A549 treated with ZK216348 at 1 μM for 4 hours (cell line): ENCODE measurements around the gene FAM163A. TPM values are rescaled to one million over a fixed set of nuclear protein-coding genes. Genes with fewer than 3 reads are reported as not detected.

Experiments
- total RNA-seq: library from RNA; stranded (reverse); fragments of 200-300 nt; extraction: Qiagen RNA extraction; gene quantifications from 5 replicates; pipeline ENCODE4 v1.2.3, GENCODE V29; 2022; ENCODE audit warnings: low read depth

The FAM163A gene
- not detected in 5 replicates for total RNA-seq

DNA sequence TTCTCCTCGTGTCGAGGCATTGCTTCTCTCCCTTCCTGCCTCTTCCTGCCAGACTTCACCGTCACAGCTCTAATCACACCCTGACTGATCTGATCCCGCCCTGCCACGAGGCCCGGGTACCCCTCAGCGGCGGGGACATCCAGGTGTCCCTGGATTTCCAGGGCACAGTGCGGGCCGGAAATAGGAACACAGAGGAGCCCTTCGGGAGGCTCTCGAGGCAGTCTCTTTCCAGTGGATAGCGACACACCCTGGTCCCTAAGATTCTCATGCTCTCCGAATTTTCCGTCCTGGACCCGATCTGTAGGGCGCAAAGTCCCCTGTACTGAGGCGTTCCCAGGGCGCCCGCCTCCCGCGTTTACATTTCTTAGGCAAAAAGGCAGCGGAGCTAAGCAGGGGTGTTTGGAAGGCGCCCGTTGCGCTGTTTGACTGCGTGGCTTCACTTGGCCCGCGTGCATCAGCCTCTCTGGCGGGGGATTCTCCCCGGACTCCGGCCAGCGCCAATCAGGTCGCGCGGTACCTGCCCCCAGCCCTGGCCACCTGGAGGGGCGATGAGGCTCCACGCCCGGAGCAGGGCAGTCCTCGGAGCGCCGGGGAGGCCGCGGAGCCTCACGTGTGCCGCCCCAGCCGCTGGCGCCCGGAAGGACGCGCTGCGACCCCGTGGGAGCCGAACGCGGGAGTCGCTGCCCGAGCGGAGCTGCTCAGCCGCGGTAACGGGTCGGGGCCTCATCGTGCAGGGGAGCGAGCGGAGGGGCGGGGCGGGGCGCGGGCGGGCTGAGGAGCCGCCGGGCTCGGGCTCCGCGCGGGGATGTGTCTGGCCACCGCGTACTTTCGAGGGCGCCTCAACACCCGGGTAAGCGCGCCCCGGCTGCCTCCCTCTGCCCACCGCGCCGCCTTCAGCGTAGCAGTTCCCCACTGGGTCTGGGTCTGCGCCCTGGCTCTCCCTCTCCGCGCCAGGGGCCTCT lies at the start of gene FAM163A:
Gene FAM163A, plus strand, starts transcription at position 575 of the 962 bp plus-strand sequence. CDS start 69,807 bp downstream, outside the sequence.

Other genes with a start within 250 kb of the FAM163A start
- not detected in 5 replicates for gene NPHS2, start 167.3 kb upstream of the FAM163A start, total RNA-seq
- 0.04 to 0.14 TPM (median 0.07 TPM) in 4 of 5 replicates, not detected in the other for gene TDRD5, start 151.5 kb upstream of the FAM163A start, total RNA-seq
- gene TOR1AIP2, start 134.5 kb downstream of the FAM163A start, total RNA-seq: 14.6 to 21.0 TPM (median 17.3 TPM) in 5 replicates
- gene TOR1AIP1, start 139.0 kb downstream of the FAM163A start, total RNA-seq: 30.2 to 34.4 TPM (median 31.4 TPM) in 5 replicates
- gene CEP350, start 211.5 kb downstream of the FAM163A start, total RNA-seq: 9.2 to 13.4 TPM (median 11.1 TPM) in 5 replicates